Kidney glomerular epithelial cell (primary cell): ENCODE data around the gene LMX1A.

Experiments
- DNase-seq: peaks from one replicate; lab custom pipeline; 2025; lab: John Stamatoyannopoulos, UW

The LMX1A gene

DNA sequence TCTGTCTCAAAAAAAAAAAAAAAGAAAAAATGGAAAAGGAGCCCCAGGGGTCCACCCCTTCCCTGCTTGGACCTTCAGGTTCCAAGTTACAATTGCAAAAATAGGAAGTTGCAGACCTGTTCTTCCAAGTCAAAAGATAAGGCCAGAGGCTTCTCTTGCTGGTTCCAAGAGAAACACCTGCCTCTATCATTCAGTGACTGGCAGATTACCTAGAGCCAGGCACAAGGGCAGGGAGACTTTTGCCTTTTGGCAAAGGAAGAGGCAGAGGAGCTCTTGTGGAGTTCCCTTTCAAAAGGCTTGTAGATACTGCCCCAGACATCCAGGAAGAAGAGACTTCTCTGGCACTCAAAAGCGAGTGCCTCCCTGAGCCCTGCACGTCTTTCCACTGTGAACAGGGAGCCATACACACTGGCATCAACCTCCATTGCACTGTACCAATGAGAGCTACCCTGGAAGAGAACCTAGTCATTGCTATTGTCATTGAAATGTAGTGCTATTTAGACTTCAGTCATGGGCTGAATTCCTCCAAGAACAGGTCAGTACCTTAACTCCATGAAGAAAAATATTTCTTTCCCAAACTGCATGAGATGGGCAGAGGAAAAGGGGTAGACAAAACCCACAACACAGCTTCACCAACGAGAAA lies 91.2 kb downstream of the LMX1A start:
- DNase-seq: no peak

DNA sequence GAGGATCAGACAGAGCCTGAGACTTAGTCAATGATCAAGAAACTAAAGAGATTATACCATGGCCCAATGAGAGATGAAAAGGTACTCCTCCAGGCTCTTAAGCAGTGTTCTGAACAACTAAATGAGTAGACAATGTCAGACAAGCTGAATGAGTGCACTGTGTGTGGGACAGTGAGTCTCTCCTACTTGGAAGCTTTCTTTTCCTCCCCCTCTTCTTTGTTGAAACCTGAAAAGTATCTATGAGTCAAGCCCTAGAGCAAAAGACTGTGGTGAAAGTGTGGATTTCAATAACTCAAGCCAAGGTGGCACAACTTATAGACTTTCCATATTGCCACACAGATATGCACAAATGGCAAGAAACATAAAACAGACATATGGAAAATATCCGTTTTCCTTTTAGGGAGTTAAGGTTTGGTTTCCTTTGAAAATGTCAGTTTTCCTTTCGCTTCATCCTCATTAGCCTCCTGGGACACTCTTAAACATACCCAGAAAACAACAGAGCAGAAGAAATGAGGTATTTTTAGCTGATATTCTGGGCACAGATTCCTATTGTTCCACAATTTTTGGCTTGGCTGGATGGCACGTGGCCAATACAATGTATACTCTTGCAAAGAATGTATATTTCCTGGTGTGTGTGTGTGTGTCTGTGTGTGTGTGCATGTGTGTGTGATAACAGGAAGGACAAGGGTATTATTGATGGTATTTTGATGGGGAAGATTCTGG lies 96.6 kb downstream of the LMX1A start:
- DNase-seq: no peak

DNA sequence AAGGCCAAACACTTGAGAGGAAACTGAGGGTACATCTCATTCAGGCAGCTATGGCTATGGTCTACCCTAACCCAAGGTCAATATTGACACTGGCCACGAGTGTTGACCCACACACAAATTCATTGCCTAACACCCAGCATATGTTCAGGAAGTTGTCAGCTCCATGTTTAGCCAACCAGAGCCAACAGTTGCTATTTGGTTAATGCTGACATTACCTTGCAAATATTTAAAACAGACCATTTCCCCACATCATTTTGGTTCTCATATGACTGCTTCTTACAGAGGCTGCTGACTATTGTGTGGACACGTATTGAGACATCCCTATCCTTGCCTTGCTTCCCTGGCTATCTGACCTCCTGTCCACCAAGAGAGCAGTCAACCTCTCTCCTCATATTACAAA lies 97.3 kb downstream of the LMX1A start:
- DNase-seq: no peak

DNA sequence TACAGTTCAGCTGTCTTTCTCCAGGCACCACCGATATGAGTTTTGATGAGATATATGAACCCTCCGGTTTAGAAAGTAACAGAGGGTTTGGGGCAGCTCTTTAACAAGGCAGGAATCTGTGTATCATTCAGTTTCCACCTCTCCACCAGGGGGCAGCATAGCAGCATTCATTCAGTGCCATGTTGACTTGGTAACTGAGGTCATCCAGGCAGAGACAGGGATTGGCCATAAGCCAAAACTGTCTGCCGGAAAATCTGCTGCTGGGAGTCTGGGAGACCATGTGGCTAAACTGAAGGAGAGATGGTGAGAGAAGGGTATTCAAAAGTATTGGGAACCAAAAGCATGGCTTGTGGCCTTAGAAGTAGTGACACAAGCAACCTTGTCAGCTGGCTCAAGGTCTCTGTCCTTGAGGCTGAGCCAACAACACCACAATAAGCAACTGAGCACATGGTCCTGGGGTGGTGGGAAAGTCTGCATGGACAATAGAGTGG lies 98.5 kb downstream of the LMX1A start:
- peak; percentile 59 for DNase-seq

DNA sequence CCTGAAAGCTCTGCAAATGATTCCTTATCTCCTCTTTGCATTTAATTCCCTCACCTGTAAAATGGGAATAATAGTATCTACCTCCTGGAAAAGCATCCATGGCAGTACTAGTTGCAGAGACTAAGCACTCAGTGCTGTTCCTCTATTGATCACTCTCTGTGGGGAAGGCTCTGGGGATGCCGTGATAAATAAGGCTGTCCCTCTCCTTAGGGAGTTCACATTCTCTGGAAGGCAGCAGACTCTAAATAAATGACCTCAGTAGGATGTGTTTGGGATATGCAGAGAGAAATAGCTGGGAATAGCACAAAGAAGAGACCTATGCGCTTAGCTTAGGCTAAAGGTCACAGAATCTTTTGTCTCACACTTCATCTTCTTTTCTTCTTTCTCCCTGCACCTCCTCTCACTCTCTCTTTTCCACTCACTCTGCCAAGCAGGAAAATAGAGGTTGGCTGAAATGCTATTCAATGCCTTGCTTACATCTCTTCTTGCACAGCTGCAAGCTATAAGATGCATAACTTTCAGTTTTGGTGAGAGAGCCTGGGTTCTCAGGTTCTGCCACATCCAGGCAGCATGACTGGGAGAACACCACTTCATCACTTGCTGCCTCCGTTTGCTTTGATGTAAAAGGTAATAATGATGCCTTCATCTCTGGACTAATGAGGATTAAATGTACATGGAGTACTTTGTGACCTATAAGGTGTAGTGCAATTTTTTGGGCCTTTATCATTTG lies 101.5 kb downstream of the LMX1A start:
- no peak for DNase-seq

DNA sequence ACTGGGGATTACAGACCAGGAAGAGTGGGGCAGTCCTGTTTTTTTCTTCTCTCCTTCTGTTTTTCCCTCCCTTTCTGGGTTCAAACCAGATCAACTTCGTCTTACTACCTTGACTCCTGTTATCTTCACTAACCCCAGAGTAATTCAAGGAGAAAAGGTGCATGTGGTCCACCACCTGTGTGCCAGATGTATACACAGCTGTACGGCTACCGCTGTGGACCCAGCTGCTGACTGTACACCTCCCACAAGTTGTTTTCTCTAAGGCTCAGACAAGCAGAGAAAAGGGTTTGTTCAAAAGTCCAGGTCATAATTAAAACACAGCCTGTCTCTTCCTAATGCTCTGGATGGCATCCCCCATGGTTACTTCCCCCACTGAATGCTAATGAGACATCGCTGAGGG lies 102.1 kb downstream of the LMX1A start:
- no peak for DNase-seq

DNA sequence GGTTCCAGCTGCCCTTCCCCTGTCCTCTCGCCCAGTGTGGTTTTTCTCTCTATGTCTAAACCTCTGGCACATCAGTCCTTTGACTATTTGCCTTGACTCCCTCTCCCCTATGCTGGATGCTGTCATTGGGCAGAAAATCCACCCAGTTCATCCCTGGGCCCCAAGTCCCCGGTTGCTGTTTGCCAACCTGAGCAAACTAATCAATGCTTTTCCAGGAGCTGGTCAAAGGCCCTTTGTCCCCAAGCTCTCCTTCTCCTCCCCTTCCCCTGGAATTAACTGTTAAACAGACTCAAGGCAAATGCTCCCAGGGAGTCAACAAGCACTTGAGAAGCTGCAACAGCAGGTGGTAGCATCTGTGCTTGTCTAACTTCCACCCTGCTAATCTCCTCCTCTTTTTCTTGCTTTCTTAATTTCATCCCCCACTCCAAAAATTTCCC lies 102.7 kb downstream of the LMX1A start:
- no peak for DNase-seq

DNA sequence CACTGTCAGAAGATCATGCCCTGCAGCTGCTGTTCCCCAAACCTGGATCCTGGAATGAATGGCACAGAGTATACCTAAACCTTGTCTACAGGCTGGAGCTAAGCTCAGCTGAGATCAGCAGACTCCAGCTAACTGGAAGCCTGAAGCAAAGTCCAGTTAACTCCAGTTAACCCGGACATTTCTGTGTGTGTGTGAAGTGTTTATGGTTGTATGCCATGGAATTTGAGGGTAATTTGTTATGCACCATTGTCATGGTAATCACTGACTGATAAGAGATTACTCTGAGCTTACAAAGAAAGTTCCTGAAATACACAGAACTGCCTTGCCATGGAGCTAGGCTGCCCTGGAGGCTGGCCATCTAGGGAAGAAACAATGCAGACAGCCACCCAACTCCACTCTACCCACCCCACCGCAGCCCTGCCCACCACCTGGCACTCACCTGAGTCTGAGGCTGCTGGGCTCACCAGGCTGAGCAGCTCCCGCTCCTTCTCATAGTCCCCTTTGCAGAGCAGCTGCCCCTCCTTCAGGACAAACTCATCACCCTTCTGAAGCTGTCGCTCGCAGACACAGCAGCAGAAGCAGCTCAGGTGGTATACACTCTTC lies 107.4 kb downstream of the LMX1A start:
- DNase-seq: no peak

DNA sequence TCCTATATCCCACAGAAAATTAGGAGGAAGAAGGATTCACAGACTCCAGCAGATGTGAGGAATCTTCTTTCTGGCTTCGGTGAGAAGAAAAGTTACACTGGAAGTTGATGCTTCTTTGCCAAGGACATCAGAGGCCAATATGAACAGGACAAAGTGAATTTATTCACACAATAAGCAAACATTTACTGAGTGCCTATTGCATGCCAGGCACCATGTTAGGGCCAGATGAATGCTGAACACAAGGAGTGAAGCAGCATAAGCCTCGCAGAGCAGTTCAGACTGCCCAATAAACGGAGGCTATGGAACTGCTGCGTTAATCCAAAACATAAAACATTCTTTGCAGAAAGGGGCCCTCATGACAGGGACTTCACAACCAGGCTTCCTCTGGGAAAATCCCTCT lies 114.6 kb downstream of the LMX1A start:
- DNase-seq: no peak

DNA sequence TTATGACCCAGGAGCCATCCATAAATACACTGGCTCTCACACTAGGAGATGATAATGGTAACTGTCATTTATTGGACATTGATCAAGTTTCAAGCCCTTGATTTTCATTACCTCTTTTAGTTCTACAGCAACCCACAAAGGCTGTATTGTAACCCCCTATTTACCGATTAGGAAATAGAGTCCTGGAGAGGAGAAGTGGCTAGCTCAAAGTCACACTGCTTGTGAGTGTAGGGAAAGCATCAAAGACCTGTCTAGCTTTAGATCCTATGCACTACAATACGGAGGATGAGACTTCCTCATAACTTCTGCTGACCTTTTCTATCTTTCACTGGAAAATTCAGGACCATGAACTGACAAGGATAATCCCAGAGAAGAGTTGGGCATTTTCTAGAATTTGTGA lies 115.2 kb downstream of the LMX1A start:
- no peak for DNase-seq

DNA sequence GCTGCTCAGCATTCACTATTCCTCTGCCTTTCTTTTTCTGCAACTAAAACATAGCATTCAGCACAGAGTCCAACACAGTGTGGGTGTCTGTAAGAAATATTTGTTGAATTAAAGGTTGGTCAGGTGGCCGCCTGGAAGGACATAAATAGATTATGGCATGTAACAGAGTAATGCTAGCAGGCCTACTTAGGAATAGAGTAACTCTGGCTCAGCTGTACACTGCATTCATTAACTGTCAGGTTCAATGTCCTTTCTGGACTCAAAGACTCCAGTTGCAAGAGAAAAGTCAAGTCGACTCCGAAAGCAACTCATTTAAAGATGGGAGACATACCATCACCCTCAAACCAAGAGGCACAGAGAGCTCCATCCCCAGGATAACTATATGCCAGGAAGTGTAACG lies 116.0 kb downstream of the LMX1A start:
- DNase-seq: no peak

DNA sequence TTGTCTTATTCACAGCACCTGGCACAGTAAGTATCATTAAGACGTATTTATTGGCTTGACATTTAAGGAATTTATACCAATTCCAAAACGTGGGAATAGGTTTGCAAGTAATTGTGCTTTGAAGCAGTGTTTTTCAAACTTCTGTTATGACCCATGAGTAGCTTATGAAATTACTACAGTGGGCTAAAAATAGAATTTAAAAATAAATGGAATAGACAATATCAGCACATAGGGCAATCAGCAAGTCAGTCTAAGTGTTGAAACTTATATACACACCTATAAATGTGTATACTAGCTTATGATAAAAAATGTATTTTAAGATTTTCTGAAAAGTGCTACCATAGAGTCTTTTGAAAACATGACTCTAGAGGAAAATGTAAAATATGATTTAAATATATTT lies 116.6 kb downstream of the LMX1A start:
- no peak for DNase-seq

DNA sequence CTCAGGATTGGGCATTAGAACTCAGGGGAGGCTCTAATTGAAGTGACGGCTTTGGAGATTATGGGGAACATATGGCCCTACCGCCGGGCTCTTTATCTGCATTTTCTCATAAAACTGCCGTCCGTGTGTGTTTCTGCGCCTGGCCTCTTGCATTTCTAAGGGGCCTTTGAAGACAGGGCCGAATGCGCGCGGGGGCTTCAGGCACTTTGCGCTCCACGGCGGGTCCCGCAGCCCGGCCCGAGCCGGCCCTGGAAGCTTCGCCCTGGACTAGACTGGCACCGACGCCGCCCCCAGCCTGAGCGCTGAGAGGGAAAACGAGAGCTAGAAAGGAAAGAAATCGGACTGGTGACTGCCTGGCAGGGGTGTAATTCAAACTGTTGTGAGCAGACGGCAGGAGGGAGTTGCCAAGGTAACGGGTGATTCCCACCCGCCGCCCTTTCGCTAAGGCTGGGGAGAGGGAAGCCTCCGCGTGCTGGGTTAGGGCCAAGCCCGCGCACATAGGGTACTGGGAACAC lies 120.7 kb downstream of the LMX1A start:
- DNase-seq: no peak

DNA sequence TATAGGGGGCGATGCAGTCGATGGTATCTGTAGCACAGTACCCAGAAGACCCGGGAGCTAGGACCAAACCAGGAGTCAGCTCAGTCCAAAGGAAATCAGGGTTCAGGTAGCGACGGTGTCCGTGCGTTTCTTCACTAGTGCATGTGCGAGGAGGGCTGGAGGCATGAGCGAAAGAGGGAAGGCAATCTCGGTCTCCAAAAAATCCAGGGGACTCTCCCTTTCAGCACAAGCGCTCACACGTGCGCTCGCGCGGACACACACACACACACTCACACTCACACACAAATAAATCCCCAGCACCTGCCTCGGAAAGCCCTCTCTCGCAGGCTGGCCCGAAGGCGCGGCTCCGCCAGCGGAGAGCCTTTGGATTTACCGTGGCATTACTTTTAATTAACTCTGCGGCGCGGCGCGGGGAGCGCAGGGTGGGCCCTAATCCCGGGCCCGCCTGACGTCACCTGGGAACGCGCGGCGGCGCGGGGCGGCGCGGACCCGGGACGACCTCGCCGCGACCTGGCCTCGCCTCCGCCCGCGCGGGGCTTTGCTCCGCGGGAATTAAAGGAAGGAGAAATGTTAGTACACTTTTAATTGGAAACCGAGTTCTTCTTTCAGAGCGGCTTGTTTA lies 121.2 kb downstream of the LMX1A start:
- no peak for DNase-seq

DNA sequence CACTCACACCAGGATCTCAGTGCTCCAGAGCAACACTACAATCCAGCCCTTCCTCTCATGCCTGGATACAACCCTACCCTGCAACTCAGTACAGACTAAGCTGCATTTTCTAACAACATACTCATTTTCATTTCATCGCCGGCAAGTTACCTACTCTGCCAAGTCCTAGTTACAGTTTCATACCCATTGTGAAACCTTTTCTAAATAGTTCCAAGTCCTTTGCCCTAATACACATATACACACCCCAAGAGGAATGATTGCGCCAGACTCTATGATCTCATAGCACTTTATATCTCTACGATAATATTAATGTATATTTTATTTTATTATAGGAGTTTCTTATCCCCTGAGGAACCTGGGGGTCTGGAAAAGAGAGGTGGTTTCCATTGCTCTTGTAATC lies 122.4 kb downstream of the LMX1A start:
- no peak for DNase-seq

DNA sequence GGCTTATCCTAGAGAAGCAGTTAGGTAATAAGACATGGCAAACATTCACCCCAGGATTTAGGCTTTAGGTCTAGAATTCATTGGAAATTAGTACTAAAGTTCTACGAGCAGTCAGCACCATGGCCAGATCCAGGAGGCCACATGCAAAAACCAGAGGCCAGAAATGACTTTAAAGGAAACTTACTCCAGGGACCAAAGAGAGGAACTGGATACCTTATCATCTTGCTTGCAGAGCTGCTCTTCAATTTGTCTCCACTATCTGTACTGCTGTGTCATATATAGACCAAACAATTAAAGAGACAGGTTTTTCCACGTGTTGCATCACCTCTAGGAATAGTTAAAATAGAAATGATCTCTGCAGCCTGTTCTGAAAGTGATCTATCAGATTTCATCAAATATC lies 127.8 kb downstream of the LMX1A start:
- peak; percentile 16 for DNase-seq

DNA sequence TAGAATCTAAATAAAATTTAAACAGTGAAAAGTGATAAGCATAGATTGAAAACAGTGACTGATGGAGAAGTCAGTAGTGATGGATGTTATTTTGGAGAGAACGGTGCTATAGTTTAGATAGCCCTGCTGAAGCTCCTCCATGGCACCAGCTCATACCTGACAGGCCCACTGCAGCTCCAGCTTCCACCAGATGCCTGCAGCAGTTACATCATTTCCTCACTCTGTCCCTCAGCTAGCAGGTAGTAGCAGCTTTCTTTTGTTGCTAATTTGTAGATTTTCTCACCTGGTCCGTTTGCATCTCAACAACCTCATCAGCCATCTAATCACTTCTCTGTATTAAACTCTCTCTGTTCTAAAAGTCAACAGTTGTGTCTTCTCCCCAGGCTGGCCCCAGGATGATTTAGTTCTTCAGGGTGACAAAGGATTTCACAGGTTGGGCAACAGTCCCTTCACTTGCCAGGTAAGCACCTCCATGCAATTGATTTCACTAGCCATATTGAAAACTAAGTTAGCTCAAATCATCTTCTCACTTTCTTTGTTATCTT lies 128.3 kb downstream of the LMX1A start:
- no peak for DNase-seq

DNA sequence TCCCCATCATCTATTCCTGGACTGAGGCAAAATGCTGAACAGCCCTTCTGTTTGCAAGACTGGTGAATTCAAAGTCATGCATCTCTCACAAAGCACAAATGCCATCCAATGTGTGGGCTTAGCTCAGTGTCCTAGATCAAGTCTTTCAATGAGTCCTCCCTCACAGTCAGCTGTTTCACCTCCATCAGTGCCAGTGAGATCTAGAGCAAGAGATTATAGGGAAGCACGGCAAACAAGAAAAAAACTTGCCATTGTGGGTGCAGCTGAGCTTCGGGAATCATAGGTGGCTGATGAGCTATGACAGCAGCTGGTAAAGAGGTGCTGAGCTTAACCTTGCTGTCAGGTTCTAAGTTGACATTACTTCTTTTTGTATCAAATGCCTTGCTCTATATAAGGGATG lies 130.2 kb downstream of the LMX1A start:
- no peak for DNase-seq

DNA sequence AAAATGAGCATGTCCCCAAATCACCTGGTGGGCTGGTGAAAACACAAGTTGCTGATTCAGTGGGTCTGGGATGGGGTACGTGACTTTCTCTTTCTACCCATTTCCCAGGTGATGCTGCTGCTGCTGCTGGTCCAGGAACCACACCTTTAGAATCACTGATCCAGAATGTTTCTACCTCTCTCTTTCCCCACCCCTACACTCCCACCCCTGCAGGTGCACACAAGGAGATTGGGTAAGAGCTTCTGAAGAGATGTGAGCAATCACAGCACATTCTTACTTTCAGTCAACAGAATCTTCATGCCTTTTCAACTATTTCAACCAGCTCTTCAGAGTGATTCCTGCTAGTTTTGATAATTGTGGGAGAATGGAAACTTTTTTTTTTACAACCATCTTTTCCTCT lies 130.9 kb downstream of the LMX1A start:
- no peak for DNase-seq

DNA sequence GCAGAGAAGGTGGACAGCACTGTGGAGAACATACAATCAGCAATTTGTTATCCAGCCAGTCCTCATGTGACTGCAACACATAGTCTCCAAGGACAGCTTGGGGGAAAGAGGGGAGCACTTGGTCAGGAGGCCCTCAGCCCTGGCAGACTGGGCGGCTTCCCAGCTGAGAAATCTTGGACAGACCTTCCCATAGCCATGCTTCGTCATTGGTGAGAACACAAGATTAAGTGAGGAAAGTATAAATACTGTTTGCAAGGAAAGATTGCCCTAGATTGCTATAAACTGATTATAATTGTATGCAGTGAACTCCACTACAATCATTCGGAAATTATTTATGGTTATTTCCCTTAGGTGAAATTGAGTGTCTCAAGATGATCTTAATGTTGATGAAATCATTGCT lies 131.5 kb downstream of the LMX1A start:
- no peak for DNase-seq

DNA sequence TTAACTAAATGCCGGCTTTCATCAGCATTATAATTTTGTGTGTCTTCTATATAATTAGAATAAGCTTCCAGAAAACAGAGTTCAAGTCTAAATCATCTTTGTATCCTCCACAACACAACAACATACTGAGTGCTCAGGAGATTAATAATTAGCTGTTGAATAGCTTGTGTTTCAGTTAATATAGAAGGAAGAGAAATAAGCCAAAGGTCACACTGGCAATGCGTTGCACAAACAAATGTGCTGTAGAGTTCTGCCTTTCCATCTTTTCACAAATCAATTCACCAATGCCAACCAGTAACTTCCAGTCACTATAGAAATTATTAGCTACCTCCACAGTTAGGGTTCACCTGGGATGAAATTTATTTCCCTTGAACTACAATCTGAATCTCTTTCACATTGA lies 132.0 kb downstream of the LMX1A start:
- no peak for DNase-seq

DNA sequence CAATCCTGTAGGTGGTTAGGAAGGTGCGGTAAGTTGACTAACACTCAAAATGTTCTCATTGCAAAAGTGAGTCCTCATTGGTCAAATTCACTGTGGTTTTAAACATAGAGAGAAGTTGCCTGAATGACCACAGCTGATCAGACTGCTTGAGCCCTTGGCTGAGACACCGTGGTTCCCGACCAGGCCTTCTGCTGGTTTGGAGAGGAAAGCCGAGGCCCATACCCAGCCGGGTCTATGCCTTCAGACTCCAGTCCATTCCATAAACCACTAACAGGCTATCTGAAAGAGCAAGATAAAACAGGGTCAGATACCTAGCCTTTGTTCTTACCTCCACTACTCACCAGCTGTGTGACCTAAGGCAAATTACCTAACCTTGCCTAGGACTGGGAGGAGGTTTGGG lies 133.9 kb downstream of the LMX1A start:
- DNase-seq: no peak
